IMR-90 (cell line): ENCODE measurements around the gene CC2D2B. TPM values are rescaled to one million over a fixed set of nuclear protein-coding genes. Genes with fewer than 3 reads are reported as not detected.

Experiments
- ATAC-seq: fragments of 200-7000 bp; cut with Tn5 transposase; 2 replicates; pipeline ENCODE4 v1.9.1; 2020; ENCODE audit warnings: low read depth, mild to moderate bottlenecking, moderate library complexity
- BruUV-seq: library from RNA; stranded (reverse); fragments of 400-500 nt; replicated peaks from 2 replicates; lab custom pipeline; 2021; lab: Mats Ljungman, UMichigan
- CTCF ChIA-PET: fragments of 300-600 bp; formaldehyde crosslinking; extraction: SDS; loops from one replicate; lab custom pipeline; 2021; ENCODE audit warnings: antibody characterized with exemption; lab: Yijun Ruan, JAX
- POLR2A ChIA-PET: fragments of 300-600 bp; sonication (Branson Sonifier 250); formaldehyde crosslinking; loops from one replicate; lab custom pipeline; 2022; ENCODE audit warnings: antibody characterized with exemption; ENCODE audit not compliant: unreplicated experiment; lab: Charles Lee
- DNase-seq: peaks from one replicate; pipeline ENCODE4 v3.0.0; 2013
- H2AFZ ChIP-seq: replicated peaks from 2 replicates; pipeline ENCODE3; 2013; ENCODE audit warnings: low read length, mild to moderate bottlenecking; ENCODE audit not compliant: poor library complexity
- H2AK5ac ChIP-seq: 2 replicates; pipeline ENCODE4 v1.6.1; 2013; ENCODE audit warnings: low read depth, low read length, inconsistent platforms
- H2AK9ac ChIP-seq: replicated peaks from 2 replicates; pipeline ENCODE3; 2013; ENCODE audit warnings: mild to moderate bottlenecking, low read depth, low read length, moderate library complexity; ENCODE audit not compliant: poor library complexity
- H2BK120ac ChIP-seq: 2 replicates; pipeline ENCODE4 v1.6.1; 2013; ENCODE audit warnings: low read depth, low read length, inconsistent platforms
- H2BK15ac ChIP-seq: 3 replicates; pipeline ENCODE4 v1.6.1; 2013; ENCODE audit warnings: low read depth, low read length, inconsistent platforms
- H2BK20ac ChIP-seq: 2 replicates; pipeline ENCODE4 v1.6.1; 2013; ENCODE audit warnings: low read depth, mild to moderate bottlenecking, inconsistent platforms, low read length, moderate library complexity
- H2BK5ac ChIP-seq: 2 replicates; pipeline ENCODE4 v1.6.1; 2013; ENCODE audit warnings: mild to moderate bottlenecking, low read depth, low read length, inconsistent platforms; ENCODE audit not compliant: poor library complexity, severe bottlenecking
- H3K14ac ChIP-seq: replicated peaks from 2 replicates; pipeline ENCODE4 v1.6.1; 2013; ENCODE audit warnings: low read depth, low read length, inconsistent platforms
- H3K18ac ChIP-seq: 2 replicates; pipeline ENCODE4 v1.6.1; 2013; ENCODE audit warnings: low read depth, low read length, control low read depth
- H3K23ac ChIP-seq: 2 replicates; pipeline ENCODE4 v1.6.1; 2013; ENCODE audit warnings: low read depth, low read length, inconsistent platforms
- H3K27ac ChIP-seq: 2 replicates; pipeline ENCODE4 v1.5.1; 2013; ENCODE audit warnings: mild to moderate bottlenecking, control low read depth, low read length; ENCODE audit not compliant: insufficient read depth
- H3K27me3 ChIP-seq: 2 replicates; pipeline ENCODE4 v1.6.1; 2013; ENCODE audit warnings: low read length; ENCODE audit not compliant: control insufficient read depth, insufficient read depth
- H3K36me3 ChIP-seq: 2 replicates; pipeline ENCODE4 v1.6.1; 2013; ENCODE audit warnings: low read length, mixed read lengths; ENCODE audit not compliant: control insufficient read depth, insufficient read depth
- H3K4ac ChIP-seq: 2 replicates; pipeline ENCODE4 v1.6.1; 2013; ENCODE audit warnings: low read depth, low read length, inconsistent platforms
- H3K4me1 ChIP-seq: 2 replicates; pipeline ENCODE4 v1.6.1; 2013; ENCODE audit warnings: low read length, mixed read lengths; ENCODE audit not compliant: control insufficient read depth, insufficient read depth
- H3K4me2 ChIP-seq: 2 replicates; pipeline ENCODE4 v1.6.1; 2013; ENCODE audit warnings: low read depth, mild to moderate bottlenecking, control low read depth, low read length, moderate library complexity
- H3K4me3 ChIP-seq: 2 replicates; pipeline ENCODE4 v1.5.1; 2013; ENCODE audit warnings: low read depth, mild to moderate bottlenecking, control low read depth, low read length, moderate library complexity; ENCODE audit not compliant: insufficient read depth
- H3K56ac ChIP-seq: 2 replicates; pipeline ENCODE4 v1.6.1; 2013; ENCODE audit warnings: low read length, inconsistent platforms; ENCODE audit not compliant: insufficient read depth; ENCODE audit errors: extremely low read depth
- H3K79me1 ChIP-seq, 2 experiments: 2 replicates each; pipeline ENCODE4 v1.6.1; 2013; ENCODE audit warnings: low read length in 2 of 2, inconsistent platforms in 1 of 2, low read depth in 1 of 2
- H3K9ac ChIP-seq: 2 replicates; pipeline ENCODE4 v1.6.1; 2013; ENCODE audit warnings: low read depth, low read length, control low read depth
- H3K9me1 ChIP-seq: 2 replicates; pipeline ENCODE4 v1.6.1; 2013; ENCODE audit warnings: low read length, inconsistent platforms; ENCODE audit not compliant: insufficient read depth
- H3K9me3 ChIP-seq: 2 replicates; pipeline ENCODE4 v1.6.1; 2013; ENCODE audit warnings: low read length; ENCODE audit not compliant: control insufficient read depth, insufficient read depth
- H4K20me1 ChIP-seq: 2 replicates; pipeline ENCODE4 v1.6.1; 2013; ENCODE audit warnings: low read length, inconsistent platforms; ENCODE audit not compliant: insufficient read depth
- H4K5ac ChIP-seq: 2 replicates; pipeline ENCODE4 v1.6.1; 2013; ENCODE audit warnings: mild to moderate bottlenecking, low read depth, low read length, control low read depth
- H4K8ac ChIP-seq, 2 experiments: 2 replicates each; pipeline ENCODE4 v1.6.1; 2013; ENCODE audit warnings: low read depth in 2 of 2, low read length in 2 of 2, control low read depth in 1 of 2, inconsistent platforms in 1 of 2
- H4K91ac ChIP-seq: 2 replicates; pipeline ENCODE4 v1.6.1; 2013; ENCODE audit warnings: low read depth, low read length, inconsistent platforms; ENCODE audit not compliant: insufficient read depth
- CHD1 ChIP-seq: IDR thresholded peaks from 2 replicates; pipeline ENCODE4 v1.6.1; 2012; ENCODE audit warnings: low read depth, low read length, improper control_type of control experiment
- ELK1 ChIP-seq: fragments of 150-350 bp; IDR thresholded peaks from 2 replicates; pipeline ENCODE4 v1.6.1; 2016; ENCODE audit warnings: low read depth, mild to moderate bottlenecking, low read length, moderate library complexity, borderline replicate concordance
- FOS ChIP-seq: fragments of 150-350 bp; IDR thresholded peaks from 2 replicates; pipeline ENCODE4 v1.6.1; 2016; ENCODE audit warnings: low read depth, low read length
- MAFK ChIP-seq: IDR thresholded peaks from 2 replicates; pipeline ENCODE4 v1.6.1; 2012; ENCODE audit warnings: low read depth, low read length, improper control_type of control experiment
- MAZ ChIP-seq: IDR thresholded peaks from 2 replicates; pipeline ENCODE4 v1.6.1; 2012; ENCODE audit warnings: low read depth, mild to moderate bottlenecking, low read length, improper control_type of control experiment, moderate library complexity, borderline replicate concordance
- MXI1 ChIP-seq: IDR thresholded peaks from 2 replicates; pipeline ENCODE4 v1.6.1; 2012; ENCODE audit warnings: low read depth, mild to moderate bottlenecking, low read length, moderate library complexity, borderline replicate concordance
- NFE2L2 ChIP-seq: fragments of 150-350 bp; IDR thresholded peaks from 2 replicates; pipeline ENCODE4 v1.6.1; 2016; ENCODE audit warnings: low read depth, mild to moderate bottlenecking, low read length
- POLR2A ChIP-seq: IDR thresholded peaks from 2 replicates; pipeline ENCODE4 v1.6.1; 2012; ENCODE audit warnings: mild to moderate bottlenecking, low read depth, low read length
- RAD21 ChIP-seq: IDR thresholded peaks from 2 replicates; pipeline ENCODE4 v1.6.1; 2012; ENCODE audit warnings: low read length, improper control_type of control experiment
- RCOR1 ChIP-seq: IDR thresholded peaks from 2 replicates; pipeline ENCODE4 v1.6.1; 2012; ENCODE audit warnings: mild to moderate bottlenecking, low read length, improper control_type of control experiment; ENCODE audit not compliant: insufficient replicate concordance
- SMC3 ChIP-seq: fragments of 150-350 bp; IDR thresholded peaks from 2 replicates; pipeline ENCODE4 v1.6.1; 2016; ENCODE audit warnings: low read depth, mild to moderate bottlenecking, antibody characterized with exemption, low read length, moderate library complexity
- USF2 ChIP-seq: fragments of 150-350 bp; IDR thresholded peaks from 2 replicates; pipeline ENCODE4 v1.6.1; 2017; ENCODE audit warnings: mild to moderate bottlenecking, antibody characterized with exemption, low read length, low read depth
- WGBS, 2 experiments: methylation state at CpG; one replicate each; pipeline versions ENCODE4 v1.1.5 to v1.1.7; 2013; ENCODE audit warnings: missing lambda C conversion rate in 2 of 2; ENCODE audit not compliant: insufficient read length in 1 of 2; ENCODE audit errors: extremely low coverage in 2 of 2; 5-methylcytosine and 5-hydroxymethylcytosine counted together
- dilution Hi-C: fragments of 300-500 bp; cut with HindIII; formaldehyde crosslinking; loops from one replicate; pipeline ENCODE4 v1.14.3; 2018; ENCODE audit warnings: low sequenced_read_pairs; ENCODE audit not compliant: unreplicated experiment
- in situ Hi-C: fragments of 300-500 bp; cut with MboI; formaldehyde crosslinking; loops from 3 replicates; pipeline ENCODE4 v1.14.3; 2019; ENCODE audit warnings: low sequenced_read_pairs, inconsistent platforms, mixed read lengths
- intact Hi-C: fragments of 100-400 bp; cut with micrococcal nuclease; formaldehyde crosslinking; loops from 2 replicates; pipeline ENCODE4 v1.10.0; 2022
- polyA plus RNA-seq, 3 experiments: library from polyadenylated mRNA; depleted of rRNA; stranded (reverse); fragments of >200 nt; gene quantifications; 2 replicates each; pipeline ENCODE4 v1.2.3, GENCODE V29; 2012; ENCODE audit warnings: low replicate concordance in 1 of 3
- total RNA-seq: library from RNA; depleted of rRNA; stranded (reverse); fragments of >200 nt; gene quantifications from 2 replicates; pipeline ENCODE4 v1.2.3, GENCODE V29; 2012
- TF ChIP-seq, protein P1 (sequence below): conservative IDR thresholded peaks from 2 replicates; pipeline ENCODE4 v1.5.1; 2012; ENCODE audit warnings: mild to moderate bottlenecking, low read depth, low read length, improper control_type of control experiment

Gene CC2D2B
- total and polyA plus RNA-seq, 2 of the 4 experiments (the other 2 are of a cell fraction): not detected

- H3K4me1 ChIP-seq: no peaks in the 10 kb centered on the region; the same call in 1 of the 2 replicates
- peak within 1 kb of the TSS; percentile 57 for H4K91ac ChIP-seq
- CTCF ChIA-PET: no interaction called here
- H2BK15ac ChIP-seq: no peak within 1 kb of the TSS; the same call in 2 of the 3 replicates
- peak within 1 kb of the TSS; percentile 82 for H3K14ac ChIP-seq
- BruUV-seq: no TSS peak
- H4K5ac ChIP-seq: peak within 1 kb of the TSS; percentile 77
- H2AFZ ChIP-seq: peak within 1 kb of the TSS; percentile 98
- peak within 1 kb of the TSS; percentile 80 for H3K56ac ChIP-seq
- no peaks in the 10 kb centered on the region for H3K27me3 ChIP-seq
- peak within 1 kb of the TSS; percentile 96 for H3K9ac ChIP-seq
- H4K20me1 ChIP-seq: no peaks in the 10 kb centered on the region
- no peak within 1 kb of the TSS for H2BK20ac ChIP-seq
- 6% methylated on average over 24 of the region's 92 CpGs; no CpG with 5 or more reads in 1 of the 2 experiments for WGBS, 2 experiments
- peak within 1 kb of the TSS; percentile 32; the same call in 1 of the 2 replicates for H2BK120ac ChIP-seq
- peaks cover 6 to 34% of the 10 kb centered on the region in 2 experiments for H3K79me1 ChIP-seq
- peak within 1 kb of the TSS; percentile 57 for H3K18ac ChIP-seq
- peak within 1 kb of the TSS; percentile 99 for H3K4me2 ChIP-seq
- H3K4ac ChIP-seq: peak within 1 kb of the TSS; percentile 76
- in situ Hi-C loops: no loop called here
- intact Hi-C loops: loop anchor here (1.0 to 5.0 kb wide), 2 partner anchors 136 to 351 kb away; partner anchors contain the start of genes CC2D2B and TCTN3
- DNase-seq: peak; percentile 87
- H2AK5ac ChIP-seq: peak within 1 kb of the TSS; percentile 33; the same call in 1 of the 2 replicates
- peak within 1 kb of the TSS; percentile 87 for H3K23ac ChIP-seq
- POLR2A ChIA-PET: no interaction called here
- peak; percentile 92 for ATAC-seq
- peak within 1 kb of the TSS; percentile 86 for H3K27ac ChIP-seq
- peak within 1 kb of the TSS; percentile 95 for H2AK9ac ChIP-seq
- no peaks in the 10 kb centered on the region for H3K9me3 ChIP-seq
- dilution Hi-C loops: no loop called here
- peaks cover 1% of the 10 kb centered on the region; the same call in 1 of the 2 replicates for H3K36me3 ChIP-seq
- peak within 1 kb of the TSS; percentile 87 for H3K4me3 ChIP-seq
- H2BK5ac ChIP-seq: peak within 1 kb of the TSS; percentile 54
- peaks cover 3% of the 10 kb centered on the region for H3K9me1 ChIP-seq
- H4K8ac ChIP-seq: peak within 1 kb of the TSS; percentile 96 to 97
- TF ChIP-seq MXI1 (no peak), MAFK (no peak), MAZ (peak; percentile 69; the same call in 1 of the 2 replicates), RAD21 (no peak), POLR2A (peak; percentile 89), ELK1 (no peak), NFE2L2 (no peak), SMC3 (no peak), USF2 (0 out of 2 replicates have a peak, but pooled peaks have one; percentile 25), FOS (no peak), RCOR1 (no peak), CHD1 (no peak)
- TF ChIP-seq, protein P1, sequence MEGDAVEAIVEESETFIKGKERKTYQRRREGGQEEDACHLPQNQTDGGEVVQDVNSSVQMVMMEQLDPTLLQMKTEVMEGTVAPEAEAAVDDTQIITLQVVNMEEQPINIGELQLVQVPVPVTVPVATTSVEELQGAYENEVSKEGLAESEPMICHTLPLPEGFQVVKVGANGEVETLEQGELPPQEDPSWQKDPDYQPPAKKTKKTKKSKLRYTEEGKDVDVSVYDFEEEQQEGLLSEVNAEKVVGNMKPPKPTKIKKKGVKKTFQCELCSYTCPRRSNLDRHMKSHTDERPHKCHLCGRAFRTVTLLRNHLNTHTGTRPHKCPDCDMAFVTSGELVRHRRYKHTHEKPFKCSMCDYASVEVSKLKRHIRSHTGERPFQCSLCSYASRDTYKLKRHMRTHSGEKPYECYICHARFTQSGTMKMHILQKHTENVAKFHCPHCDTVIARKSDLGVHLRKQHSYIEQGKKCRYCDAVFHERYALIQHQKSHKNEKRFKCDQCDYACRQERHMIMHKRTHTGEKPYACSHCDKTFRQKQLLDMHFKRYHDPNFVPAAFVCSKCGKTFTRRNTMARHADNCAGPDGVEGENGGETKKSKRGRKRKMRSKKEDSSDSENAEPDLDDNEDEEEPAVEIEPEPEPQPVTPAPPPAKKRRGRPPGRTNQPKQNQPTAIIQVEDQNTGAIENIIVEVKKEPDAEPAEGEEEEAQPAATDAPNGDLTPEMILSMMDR: 0 out of 2 replicates have a peak, but pooled peaks have one; percentile 11
Measured at GRCh38 chr10:96043033-96043892, 135.5 kb downstream of the CC2D2B start, which contains the start of gene CCNJ. CCNJ (plus strand) TSS chr10:96043583; CDS start chr10:96044394, 811 bp downstream.
